HG02798 (cell line): Measurements from ENCODE around the gene C11orf98.
A peak's percentile ranks its signal among the peaks of the same experiment; 100 is the strongest.
"Not testable (repeated sequence)": the region's sequence is repeated elsewhere in the genome, so short reads cannot be mapped to it uniquely, and the experiment has no call there.

Experiments
- ATAC-seq: cut with Tn5 transposase; IDR thresholded peaks from one replicate; pipeline ENCODE4 v1.9.1; 2021; ENCODE audit warnings: mild to moderate bottlenecking; ENCODE audit not compliant: unreplicated experiment, poor library complexity

The C11orf98 gene

GRCh38 chr11:62665075-62665598 lies at the start of gene C11orf98, which contains the start of gene CSKMT:
Gene C11orf98 (minus strand): TSS chr11:62665210. CDS start chr11:62665169, 41 bp downstream.
Gene CSKMT (plus strand): TSS chr11:62665312. CDS start chr11:62665880, 568 bp downstream.
- ATAC-seq: peak; percentile 84

DNA sequence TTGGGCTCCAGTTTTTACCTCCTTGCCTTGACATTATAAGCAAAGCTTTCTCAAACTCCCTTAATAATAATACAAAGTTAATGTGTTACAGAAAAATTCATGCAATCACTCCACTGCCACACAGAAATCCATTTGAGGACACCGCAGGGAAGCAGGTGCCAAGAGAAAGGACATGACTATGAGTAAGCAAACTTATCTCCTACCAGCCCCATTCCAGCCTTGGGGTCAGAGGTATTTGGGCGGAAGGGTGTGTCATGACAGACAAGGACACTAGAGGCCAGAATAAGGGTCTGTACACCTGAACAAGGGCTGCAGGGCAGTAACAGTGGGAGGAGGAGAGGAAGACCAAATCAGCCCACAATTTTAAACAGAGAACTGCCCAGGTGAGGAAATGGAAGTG lies 48.3 kb upstream of the C11orf98 start:
- ATAC-seq: no peak

DNA sequence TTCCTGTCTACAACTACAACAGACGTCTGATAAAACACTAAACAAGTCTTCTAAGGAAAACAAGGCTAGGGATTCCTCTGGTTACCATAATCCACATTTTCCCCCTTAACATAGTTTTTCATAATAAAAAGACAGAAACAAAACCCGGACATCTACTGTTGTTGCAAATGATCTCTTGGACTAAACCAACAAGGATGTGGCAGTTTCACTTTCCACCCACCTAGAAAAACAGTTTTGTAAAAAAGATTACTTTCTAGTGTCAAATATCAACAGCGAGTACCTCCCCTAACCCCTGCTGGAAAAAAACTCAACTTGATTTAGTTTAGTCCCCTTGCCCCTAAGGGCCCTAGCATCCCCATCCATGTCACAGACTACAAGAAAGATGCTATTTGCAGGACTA lies 47.9 kb upstream of the C11orf98 start:
- ATAC-seq: no peak

DNA sequence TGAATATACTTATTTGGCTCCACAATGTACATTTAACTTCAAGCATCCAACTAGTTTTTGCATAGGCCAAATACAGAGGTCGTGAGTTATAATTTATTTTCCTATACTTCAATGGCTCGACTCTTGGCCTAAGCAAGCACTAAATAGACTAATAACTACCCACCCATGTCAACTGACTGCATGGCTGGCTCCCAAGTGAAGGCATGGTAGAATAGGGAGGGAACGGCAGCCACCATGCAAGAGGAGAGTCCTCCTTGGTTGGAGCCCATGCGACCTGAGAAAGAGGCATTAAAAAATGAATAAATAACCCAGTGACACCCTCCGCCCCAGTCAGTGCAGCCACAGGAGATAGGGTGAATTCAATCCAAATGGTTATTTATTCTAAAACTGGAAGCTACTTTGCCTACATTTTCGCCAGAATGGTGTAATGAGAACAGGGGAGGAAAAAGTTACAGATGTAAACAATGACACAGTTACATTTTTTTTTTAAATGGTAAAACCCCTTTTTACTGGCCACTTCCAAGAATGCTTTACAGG lies 47.3 kb upstream of the C11orf98 start:
- ATAC-seq: no peak

GRCh38 chr11:62710001-62710345 lies 45.0 kb upstream of the C11orf98 start:
- no peak for ATAC-seq

DNA sequence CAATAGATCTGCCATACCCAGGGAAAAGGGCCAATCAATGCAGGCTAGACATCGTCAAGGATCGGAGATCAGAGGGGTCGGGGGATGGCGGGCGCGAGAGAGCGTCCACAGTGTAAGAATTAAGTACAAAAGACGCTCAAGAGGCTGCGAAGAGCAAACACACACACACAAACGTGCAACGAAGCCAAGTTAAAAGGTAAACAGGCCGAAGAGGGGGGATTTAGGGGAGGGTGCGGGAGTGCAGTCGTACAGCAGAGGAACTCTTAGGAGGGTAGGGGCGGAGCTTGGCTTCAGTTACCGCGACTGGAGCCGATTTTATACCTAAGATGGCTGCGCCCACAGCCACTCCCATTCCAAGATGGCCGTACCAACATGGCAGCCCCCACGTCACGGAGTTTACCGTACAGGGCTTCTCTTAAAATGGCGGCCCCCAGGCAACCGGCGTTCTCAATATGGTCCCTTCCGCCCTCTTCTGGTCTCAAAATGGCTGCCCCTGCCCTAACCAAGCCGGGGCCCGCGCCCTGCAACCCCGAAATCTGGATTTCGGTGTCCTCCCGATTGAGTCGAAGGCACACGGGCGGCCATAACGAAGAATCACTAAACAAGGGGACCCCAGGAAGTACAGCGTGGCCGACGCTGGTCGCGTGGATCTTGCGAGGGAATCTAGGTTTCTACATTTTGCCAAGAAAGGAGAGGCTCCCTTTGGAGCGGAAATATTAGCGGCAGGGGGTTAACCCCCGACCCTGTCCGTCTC lies 44.4 kb upstream of the C11orf98 start:
- ATAC-seq: peak; percentile 77

DNA sequence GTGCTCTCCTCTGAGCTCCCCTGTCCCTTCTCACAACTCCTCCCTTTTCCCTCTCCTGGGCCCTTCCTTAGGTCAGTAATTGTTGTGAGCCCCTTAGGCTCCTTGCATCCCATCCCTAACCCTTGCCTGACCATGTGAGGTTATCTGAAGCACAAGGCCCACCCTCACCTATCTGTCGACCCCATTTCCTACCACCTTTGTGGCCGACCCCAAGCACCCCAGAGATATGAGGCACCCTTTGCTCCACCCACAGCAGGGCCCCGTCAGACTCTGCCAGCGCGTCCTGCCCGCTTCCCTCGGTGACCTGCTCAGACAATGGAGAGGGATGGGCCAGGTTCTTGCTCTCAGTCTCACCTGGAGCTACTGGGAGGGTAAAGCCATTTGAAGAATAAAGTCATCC lies 43.8 kb upstream of the C11orf98 start:
- no peak for ATAC-seq

DNA sequence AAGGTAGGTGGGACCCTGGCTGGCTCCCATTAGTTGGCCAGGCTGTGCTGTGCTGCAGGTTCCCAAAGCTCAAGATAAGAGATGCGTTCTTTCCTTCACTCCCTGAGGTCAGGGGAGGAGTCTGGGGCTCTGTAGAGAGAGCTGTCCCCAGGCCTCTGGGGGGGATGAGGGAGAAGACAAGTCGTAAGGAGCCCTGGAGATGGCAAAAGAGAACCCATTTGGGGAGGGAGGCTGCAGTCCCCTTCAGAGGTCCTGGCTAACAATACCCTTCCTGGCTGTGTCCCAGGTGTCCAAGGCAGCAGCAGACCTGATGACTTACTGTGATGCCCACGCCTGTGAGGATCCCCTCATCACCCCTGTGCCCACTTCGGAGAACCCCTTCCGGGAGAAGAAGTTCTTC lies 43.4 kb upstream of the C11orf98 start:
- no peak for ATAC-seq

DNA sequence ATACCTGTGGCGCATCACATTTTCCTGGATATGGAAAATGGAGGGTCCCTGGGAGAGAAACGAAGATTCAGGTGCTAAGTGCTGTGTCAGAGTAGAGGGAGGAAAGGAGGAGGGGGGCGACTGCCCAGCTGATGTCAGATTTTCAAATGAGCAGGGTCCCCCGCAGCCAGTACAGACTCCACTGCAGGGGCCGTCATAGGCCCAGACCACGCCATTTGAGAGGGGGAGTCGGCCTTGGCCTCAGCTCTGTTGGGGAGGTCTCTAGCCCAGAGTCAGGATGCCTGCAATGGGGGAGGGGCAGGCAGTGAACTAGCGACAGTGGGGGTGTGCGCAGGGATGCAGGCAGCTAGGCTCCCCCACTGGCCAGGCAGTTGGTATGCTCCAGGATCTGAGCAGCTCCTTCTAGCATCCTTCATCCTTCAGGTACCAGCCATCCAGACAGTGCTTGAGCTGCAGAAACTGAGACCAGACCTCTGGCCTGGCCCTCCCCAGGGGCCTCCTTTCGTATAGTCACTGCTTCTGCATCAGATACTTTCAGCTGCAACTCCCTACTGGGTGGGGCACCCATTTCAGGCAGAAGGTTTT lies 42.4 kb upstream of the C11orf98 start, which contains the start of the genes BSCL2 and GNG3:
BSCL2 (minus strand) TSS at position 148 of the 585 bp plus-strand sequence. CDS start 229 bp downstream, outside the sequence.
GNG3 (plus strand) TSS at position 400 of the 585 bp plus-strand sequence. CDS start 620 bp downstream, outside the sequence.
- ATAC-seq: no peak

DNA sequence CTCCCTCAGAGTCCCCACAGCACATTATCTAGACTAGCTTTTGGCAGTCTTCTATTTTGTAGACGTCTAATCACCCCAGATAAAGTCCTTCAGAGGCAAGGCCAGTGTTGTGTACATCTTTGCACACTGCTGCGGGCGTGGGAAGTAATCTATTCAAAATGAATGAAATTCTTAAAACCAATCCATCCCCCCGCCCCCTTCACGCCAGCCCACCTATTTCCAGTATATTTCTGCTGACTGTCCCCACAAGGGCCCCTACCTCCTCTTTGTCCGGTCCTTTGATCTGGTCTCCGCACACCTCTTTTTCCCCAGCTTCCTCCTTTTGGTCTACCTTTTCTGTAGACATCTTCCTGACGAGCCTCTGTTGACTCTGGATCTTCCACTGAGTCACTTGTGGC lies 41.8 kb upstream of the C11orf98 start:
- ATAC-seq: no peak

DNA sequence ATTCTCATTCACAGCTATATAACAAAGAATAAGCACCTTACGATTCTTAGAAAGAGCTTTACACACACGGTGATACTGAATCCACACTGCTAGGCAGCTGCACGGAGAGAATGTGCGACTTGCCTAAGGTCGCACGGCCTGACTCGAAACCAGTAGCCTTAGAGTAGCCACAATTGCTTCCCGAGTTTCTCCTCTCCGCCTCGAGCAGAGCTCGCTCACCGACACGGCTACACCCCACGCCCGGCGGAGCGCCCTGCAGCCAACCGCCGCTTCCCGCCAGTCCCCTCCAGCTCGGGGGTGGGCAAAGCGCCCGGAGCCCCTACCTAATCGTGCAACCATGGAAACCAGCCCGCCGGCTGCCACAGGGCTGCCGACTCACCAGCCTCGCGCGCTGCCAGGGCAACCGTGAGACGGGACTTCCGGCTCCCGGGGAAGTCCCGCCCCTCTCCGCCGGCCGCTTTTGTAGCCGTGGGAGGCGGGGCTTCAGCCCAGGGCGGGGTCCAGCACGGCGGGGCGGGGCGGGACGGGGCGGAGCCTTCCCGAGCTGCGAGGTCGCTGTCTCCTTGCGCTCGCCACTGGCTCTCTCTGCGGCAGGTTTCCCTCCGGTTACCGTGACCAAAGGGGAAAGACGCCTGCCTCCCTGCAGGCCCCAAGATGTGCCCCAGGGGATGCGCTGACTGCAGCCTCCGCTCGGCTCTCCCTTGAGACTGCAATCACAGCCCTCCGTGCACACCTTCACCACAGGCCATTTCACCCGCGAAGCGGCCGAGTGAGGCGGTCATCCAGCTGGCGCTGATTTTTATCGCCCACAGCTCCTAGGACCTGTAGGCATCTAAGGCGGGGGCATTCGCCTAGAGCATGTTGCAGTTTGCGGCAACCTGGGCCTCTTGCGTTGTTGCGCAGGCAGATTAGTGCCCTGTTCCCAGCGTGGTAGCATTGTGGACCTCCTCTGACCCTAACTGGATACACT lies 41.2 kb upstream of the C11orf98 start:
- peak; percentile 70 for ATAC-seq

DNA sequence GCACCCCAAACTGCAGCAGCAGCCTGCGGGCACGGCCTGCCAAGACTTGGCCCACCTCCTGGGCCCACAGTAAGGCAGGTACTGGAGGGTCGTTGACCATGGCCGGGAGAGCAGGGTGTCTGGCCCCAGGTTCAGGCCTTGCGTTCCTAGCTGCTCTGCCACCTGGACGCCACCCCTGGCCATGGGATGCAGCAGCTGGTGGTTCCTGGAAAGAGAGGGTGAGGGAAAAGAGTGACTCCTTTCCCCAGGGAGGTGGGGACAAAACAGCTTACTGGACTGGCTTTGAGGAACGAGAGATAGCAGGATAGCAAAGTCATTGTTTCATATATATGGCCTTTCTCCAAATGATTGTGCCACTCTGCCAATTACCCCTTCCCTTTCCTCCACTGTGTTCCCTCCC lies 40.4 kb upstream of the C11orf98 start:
- no peak for ATAC-seq

GRCh38 chr11:62703921-62704320 lies 38.9 kb upstream of the C11orf98 start:
- ATAC-seq: not testable (repeated sequence)

DNA sequence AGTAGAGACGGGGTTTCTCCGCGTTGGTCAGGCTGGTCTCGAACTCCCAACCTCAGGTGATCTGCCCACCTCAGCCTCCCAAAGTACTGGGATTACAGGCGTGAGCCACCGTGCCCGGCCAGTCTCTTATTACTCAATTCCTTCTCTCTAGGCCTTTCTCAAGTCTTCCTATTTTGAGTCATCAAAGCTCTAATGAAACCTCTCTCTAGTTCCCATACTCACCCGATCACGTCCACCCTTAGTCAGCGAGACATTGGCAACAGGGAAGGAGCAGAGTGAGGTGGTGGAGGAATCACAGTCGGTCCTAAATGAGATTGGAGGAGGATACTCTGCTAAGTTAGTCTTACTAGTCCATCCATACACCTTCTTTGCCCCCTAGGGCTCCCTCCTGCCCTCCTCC lies 37.2 kb upstream of the C11orf98 start:
- ATAC-seq: no peak

GRCh38 chr11:62694455-62695167 lies 29.6 kb upstream of the C11orf98 start:
- no peak for ATAC-seq

- ATAC-seq: not testable (repeated sequence)
Measured at GRCh38 chr11:62693624-62694023, 28.6 kb upstream of the C11orf98 start.

DNA sequence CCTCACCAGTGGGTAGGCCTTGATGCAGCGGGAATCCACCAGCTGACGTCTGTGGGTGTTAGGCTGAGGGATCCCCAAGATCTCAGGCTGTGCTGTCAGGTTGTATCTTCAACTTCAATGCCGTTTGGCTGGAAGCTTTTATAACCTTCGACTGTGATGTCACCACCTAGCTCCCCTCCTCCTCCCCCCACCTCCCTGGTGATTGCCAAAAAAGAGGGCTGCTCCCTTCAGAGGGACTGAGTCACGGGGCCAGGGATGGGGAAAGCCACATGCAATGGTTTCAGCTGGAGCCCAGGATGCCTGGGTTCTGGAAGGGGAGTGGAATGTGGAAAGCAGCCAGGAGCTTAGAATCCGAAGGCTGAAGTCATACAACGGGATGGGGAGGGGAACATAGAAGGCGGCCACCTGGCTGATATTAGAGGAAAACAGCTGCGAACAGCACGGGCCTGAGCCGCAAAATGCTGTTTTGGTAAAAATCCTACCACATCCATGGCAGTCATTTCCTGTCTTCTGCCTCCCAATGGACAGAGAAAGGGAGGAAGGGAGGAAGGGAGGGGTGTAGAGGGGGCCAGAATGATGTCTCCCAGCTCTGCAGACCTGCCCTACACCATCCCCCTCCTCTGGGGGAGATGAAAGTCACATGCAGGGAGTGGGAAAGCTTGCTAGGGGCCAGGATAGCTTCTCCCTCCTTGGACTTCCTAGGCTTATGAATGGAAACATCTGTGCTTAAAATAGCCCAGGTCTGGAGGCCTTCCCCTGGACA lies 24.6 kb upstream of the C11orf98 start, which contains the start of gene LRRN4CL:
LRRN4CL (minus strand) TSS at position 110 of the 763 bp plus-strand sequence. CDS start 1,022 bp downstream, outside the sequence.
- no peak for ATAC-seq

GRCh38 chr11:62688491-62688890 lies 23.5 kb upstream of the C11orf98 start:
- ATAC-seq: no peak
